ENCODE data around the gene RAB9B.

Gene RAB9B

DNA sequence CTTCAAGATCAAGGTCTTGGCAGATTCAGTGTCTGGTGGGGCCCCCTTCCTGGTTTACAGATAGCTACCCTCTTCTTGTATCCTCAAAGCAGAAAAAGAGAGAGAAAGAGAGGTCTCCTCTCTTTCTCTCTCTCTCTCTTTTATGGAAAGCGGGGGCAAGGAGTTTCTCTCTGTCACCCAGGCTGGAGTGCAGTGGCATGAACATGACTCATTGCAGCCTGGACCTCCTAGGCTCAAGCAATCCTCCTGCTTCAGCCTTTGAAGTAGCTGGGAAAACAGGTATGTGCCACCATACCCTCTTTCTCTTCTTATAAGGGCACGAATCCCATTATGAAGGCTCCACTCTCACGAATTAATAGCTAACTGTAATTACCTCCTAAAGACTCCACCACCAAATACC, 20.2 kb downstream of the RAB9B start:
- TF ChIP-seq, protein P1, sequence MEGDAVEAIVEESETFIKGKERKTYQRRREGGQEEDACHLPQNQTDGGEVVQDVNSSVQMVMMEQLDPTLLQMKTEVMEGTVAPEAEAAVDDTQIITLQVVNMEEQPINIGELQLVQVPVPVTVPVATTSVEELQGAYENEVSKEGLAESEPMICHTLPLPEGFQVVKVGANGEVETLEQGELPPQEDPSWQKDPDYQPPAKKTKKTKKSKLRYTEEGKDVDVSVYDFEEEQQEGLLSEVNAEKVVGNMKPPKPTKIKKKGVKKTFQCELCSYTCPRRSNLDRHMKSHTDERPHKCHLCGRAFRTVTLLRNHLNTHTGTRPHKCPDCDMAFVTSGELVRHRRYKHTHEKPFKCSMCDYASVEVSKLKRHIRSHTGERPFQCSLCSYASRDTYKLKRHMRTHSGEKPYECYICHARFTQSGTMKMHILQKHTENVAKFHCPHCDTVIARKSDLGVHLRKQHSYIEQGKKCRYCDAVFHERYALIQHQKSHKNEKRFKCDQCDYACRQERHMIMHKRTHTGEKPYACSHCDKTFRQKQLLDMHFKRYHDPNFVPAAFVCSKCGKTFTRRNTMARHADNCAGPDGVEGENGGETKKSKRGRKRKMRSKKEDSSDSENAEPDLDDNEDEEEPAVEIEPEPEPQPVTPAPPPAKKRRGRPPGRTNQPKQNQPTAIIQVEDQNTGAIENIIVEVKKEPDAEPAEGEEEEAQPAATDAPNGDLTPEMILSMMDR (IDR thresholded peaks at IDR 0.05; ENCODE audit: insufficient read depth, low read depth, low read length, missing control alignments), result no peak
- DNase-seq (ENCODE audit: low read depth), result no peak
- no peak overlapping the region for H3K4me3 ChIP-seq (ENCODE audit: low read length)

DNA sequence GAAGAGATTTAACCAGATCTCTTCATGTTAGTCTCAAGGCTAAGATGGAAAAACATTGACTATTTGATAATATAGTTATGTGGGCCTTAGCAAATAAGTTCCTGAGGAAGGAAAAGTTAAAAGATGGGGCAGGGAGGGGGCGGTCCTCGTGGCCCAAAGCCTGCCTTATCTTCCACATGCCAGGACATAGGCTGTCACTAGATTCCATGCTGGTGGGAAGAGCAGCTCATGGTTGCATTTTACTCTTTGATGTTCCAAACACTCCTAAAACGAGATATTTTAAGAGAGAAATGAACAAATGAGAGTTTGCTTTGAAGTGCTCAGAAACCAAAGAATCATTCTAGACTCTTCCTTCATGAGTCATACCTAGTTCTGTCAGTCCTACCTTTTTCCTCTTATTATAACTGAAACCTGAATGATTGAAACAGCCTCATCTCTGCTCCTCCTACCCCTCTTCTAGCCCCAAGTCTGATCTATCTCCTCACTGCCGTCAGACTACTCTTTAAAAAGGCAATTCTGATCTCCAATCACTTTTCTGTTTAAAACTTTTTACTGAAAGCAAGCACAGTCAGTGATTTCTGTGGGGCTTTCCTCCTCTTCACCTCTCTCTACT, 25.1 kb downstream of the RAB9B start:
- TF ChIP-seq, protein P1 (IDR thresholded peaks at IDR 0.05; ENCODE audit: insufficient read depth, low read depth, low read length, missing control alignments), result no peak
- DNase-seq (ENCODE audit: low read depth), result peak; percentile 9
- no peak overlapping the region for H3K4me3 ChIP-seq (ENCODE audit: low read length)

DNA sequence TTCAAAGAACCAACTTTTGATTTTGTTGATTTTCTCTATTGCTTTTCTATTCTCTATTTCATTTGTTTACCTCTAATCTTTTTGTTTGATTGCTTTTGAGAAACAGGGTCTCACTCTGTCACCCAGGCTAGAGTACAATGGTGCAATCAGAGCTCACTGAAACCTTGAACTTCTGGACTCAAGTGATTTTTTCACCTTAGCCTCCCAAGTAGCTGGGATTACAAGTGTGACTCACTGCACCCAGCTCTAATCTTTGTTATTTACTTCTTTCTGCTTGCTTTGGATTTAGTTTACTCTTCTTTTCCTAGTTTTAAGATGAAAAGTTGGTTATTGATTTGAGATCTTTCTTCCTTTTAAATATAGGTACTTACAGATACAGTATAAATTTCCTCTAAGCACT, 26.2 kb downstream of the RAB9B start:
- no peak for DNase-seq (ENCODE audit: low read depth)
- TF ChIP-seq, protein P1 (IDR thresholded peaks at IDR 0.05; ENCODE audit: insufficient read depth, low read depth, low read length, missing control alignments), result no peak

GRCh38 chrX:103800318-103800717, 31.7 kb downstream of the RAB9B start:
- no peak for DNase-seq (ENCODE audit: low read depth)
- TF ChIP-seq, protein P1 (IDR thresholded peaks at IDR 0.05; ENCODE audit: insufficient read depth, low read depth, low read length, missing control alignments), result no peak
- H3K4me3 ChIP-seq (ENCODE audit: low read length), result no peak overlapping the region

More for the DNA sequence above, 26.2 kb downstream of the RAB9B start:
- no peak overlapping the region for H3K4me3 ChIP-seq (ENCODE audit: low read length)

- TF ChIP-seq, protein P1 (IDR thresholded peaks at IDR 0.05; ENCODE audit: insufficient read depth, low read depth, low read length, missing control alignments), result no peak
- H3K4me3 ChIP-seq (ENCODE audit: low read length), result no peak overlapping the region
- no peak for DNase-seq (ENCODE audit: low read depth)
These were observed 34.4 kb downstream of the RAB9B start for GRCh38 chrX:103797691-103798090.

GRCh38 chrX:103794119-103794518, 37.9 kb downstream of the RAB9B start:
- TF ChIP-seq, protein P1 (IDR thresholded peaks at IDR 0.05; ENCODE audit: insufficient read depth, low read depth, low read length, missing control alignments), result no peak
- no peak for DNase-seq (ENCODE audit: low read depth)
- H3K4me3 ChIP-seq (ENCODE audit: low read length), result no peak overlapping the region

- TF ChIP-seq, protein P1 (IDR thresholded peaks at IDR 0.05; ENCODE audit: insufficient read depth, low read depth, low read length, missing control alignments), result no peak
- no peak overlapping the region for H3K4me3 ChIP-seq (ENCODE audit: low read length)
- no peak for DNase-seq (ENCODE audit: low read depth)
These were observed 38.5 kb downstream of the RAB9B start for GRCh38 chrX:103793545-103793940.

Data from epithelial cell of esophagus (primary cell).